Esophagus squamous epithelium (tissue), 5 donors: Measurements from ENCODE around the gene METTL3. TPM values are rescaled to one million over a fixed set of nuclear protein-coding genes. Genes with fewer than 3 reads are reported as not detected.
A peak's percentile ranks its signal among the peaks of the same experiment; 100 is the strongest.

Experiments
- DNase-seq: peaks from one replicate; lab custom pipeline; 2025; lab: John Stamatoyannopoulos, UW
- H3K27ac ChIP-seq, 4 donors: fragments of 200-600 bp; sonication (generic); one replicate each; pipeline ENCODE4 v1.5.1; 2016 to 2019; ENCODE audit warnings: mild to moderate bottlenecking in 1 of 4
- H3K27me3 ChIP-seq, 4 donors: fragments of 200-600 bp; sonication (generic); 1 replicate in 3 of 4; 2 replicates in 1 of 4; pipeline versions ENCODE4 v1.5.1 to v1.6.0; 2017 to 2021; ENCODE audit warnings: antibody characterized with exemption in 1 of 4
- H3K36me3 ChIP-seq, 3 donors: fragments of 200-600 bp; sonication (generic); one replicate each; pipeline ENCODE4 v1.5.1; 2016 to 2019
- H3K4me1 ChIP-seq, 3 donors: fragments of 200-600 bp; sonication (generic); one replicate each; pipeline ENCODE4 v1.5.1; 2017 to 2019
- H3K4me3 ChIP-seq, 4 donors: fragments of 200-600 bp; sonication (generic); 1 replicate in 3 of 4; 2 replicates in 1 of 4; pipeline ENCODE4 v1.5.1; 2016 to 2019; ENCODE audit warnings: mild to moderate bottlenecking in 2 of 4, moderate library complexity in 1 of 4
- H3K9me3 ChIP-seq, 3 donors: fragments of 200-600 bp; sonication (generic); one replicate each; pipeline ENCODE4 v1.5.1; 2016 to 2019
- POLR2A ChIP-seq, 4 donors: fragments of 450-650 bp; IDR thresholded peaks; one replicate each; pipeline ENCODE4 v1.6.1; 2017; ENCODE audit warnings: antibody characterized with exemption in 4 of 4, mild to moderate bottlenecking in 4 of 4, moderate library complexity in 3 of 4
- WGBS, 2 donors: methylation state at CpG; one replicate each; pipeline ENCODE4 v1.1.5; 2018; 5-methylcytosine and 5-hydroxymethylcytosine counted together
- intact Hi-C: fragments of 100-400 bp; cut with DNase I; formaldehyde crosslinking; loops from one replicate; pipeline ENCODE4 v1.15.0; 2022
- total RNA-seq, 4 donors: library from RNA; depleted of rRNA; stranded (reverse); fragments of >200 nt; gene quantifications; one replicate each; pipeline ENCODE4 v1.1.0, GENCODE V29; 2016
- TF ChIP-seq, protein P1 (sequence below), 6 experiments: fragments of 450-650 bp in 4 of 6; fragments of 200-600 bp in 2 of 6; sonication (generic) in 2 of 6; IDR thresholded peaks; one replicate each; pipeline ENCODE4 v1.5.1; 2016 to 2019; ENCODE audit warnings: antibody characterized with exemption in 6 of 6, mild to moderate bottlenecking in 4 of 6, moderate library complexity in 4 of 6
- donor health status: DM: yes; HTN: yes; CAD: no.

Gene METTL3
- total RNA-seq, 4 donors from 2014 or later: 26.0 to 65.0 (median 33.7) TPM

DNA sequence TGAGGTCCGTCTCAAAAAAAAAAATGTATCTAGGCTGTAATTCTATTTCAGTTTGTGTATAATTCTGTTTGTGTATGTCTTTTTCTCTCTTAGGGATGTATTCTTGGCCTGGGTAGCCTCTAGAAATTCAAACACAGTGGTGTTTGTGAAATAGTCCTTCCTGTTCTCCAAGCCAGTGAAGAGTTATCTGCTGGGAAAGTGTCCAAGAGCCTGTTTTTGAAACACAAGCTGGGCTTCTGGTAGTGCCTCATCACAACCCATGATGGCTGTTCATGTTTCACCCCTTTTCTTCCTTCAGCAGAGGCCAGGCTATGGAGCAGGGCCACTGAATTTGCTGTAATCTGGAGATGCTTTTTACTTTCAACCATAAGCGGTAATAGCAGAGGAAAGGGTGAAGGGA is 14.7 kb downstream of the METTL3 start:
- intact Hi-C loops: loop anchor here (10.0 kb wide), 1 partner anchor 58 kb away; no protein-coding TSS in a partner anchor
- no peaks in the 10 kb centered on the region for H3K9me3 ChIP-seq
- no peaks in the 10 kb centered on the region for H3K27me3 ChIP-seq
- no peak overlapping the region for H3K27ac ChIP-seq
- no peak for TF ChIP-seq POLR2A (IDR thresholded peaks at IDR 0.05)
- TF ChIP-seq, protein P1, sequence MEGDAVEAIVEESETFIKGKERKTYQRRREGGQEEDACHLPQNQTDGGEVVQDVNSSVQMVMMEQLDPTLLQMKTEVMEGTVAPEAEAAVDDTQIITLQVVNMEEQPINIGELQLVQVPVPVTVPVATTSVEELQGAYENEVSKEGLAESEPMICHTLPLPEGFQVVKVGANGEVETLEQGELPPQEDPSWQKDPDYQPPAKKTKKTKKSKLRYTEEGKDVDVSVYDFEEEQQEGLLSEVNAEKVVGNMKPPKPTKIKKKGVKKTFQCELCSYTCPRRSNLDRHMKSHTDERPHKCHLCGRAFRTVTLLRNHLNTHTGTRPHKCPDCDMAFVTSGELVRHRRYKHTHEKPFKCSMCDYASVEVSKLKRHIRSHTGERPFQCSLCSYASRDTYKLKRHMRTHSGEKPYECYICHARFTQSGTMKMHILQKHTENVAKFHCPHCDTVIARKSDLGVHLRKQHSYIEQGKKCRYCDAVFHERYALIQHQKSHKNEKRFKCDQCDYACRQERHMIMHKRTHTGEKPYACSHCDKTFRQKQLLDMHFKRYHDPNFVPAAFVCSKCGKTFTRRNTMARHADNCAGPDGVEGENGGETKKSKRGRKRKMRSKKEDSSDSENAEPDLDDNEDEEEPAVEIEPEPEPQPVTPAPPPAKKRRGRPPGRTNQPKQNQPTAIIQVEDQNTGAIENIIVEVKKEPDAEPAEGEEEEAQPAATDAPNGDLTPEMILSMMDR (IDR thresholded peaks at IDR 0.05): no peak
- 64 to 90% methylated on average over 1 to 2 of the region's 2 CpGs for WGBS, 2 donors
- H3K4me3 ChIP-seq: no peak overlapping the region
- DNase-seq: no peak
- H3K4me1 ChIP-seq: no peaks in the 10 kb centered on the region
- peaks cover 29 to 100% (median 54%) of the 10 kb centered on the region in 3 donors for H3K36me3 ChIP-seq

DNA sequence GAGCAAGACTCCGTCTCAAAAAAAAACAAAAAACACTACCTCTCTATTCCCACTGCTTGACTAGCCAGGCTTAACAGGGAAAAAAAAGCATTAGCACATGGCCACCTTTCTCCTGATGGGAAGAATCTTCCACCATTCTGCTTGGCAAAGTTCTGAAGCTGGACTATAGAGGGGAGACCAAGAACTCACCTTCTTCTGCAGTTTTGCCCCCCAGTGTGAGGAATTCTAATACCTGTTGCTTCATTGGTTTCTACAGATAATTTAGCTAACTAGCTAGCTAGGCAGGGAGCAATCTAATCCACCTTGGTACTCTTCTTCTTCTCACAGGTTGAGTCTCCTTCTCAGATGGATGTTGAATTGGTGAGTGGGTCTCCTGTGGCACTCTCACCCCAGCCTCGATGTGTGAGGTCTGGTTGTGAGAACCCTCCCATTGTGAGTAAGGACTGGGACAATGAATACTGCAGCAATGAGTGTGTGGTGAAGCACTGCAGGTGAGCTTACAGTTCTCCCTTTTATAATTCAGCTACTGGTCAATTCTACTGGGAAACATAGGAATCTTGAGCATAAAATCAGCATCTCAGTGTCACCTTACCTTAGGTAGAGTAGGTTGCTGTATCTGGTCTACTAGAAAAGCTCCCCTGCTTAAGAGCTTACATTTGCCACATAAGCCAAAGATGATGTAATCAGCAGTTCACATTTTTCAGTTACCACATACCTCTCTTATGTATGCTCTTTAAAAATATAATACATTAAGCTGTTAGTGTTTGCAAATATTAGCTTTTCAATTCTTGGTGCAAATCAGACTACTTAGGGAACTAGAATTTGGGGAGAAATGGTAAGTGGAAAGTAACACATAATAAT is 16.0 kb downstream of the METTL3 start:
- Histone ChIP-seq H3K27me3 (no peaks in the 10 kb centered on the region), H3K36me3 (peaks cover 29 to 100% (median 66%) of the 10 kb centered on the region in 3 donors), H3K4me3 (no peak overlapping the region), H3K4me1 (no peaks in the 10 kb centered on the region), H3K27ac (no peak overlapping the region), H3K9me3 (no peaks in the 10 kb centered on the region)
- intact Hi-C loops: loop anchor here (10.0 kb wide), 1 partner anchor 60 kb away; no protein-coding TSS in a partner anchor
- TF ChIP-seq, protein P1 (IDR thresholded peaks at IDR 0.05): no peak
- no peak for TF ChIP-seq POLR2A (IDR thresholded peaks at IDR 0.05)
- no peak for DNase-seq
- WGBS, 2 donors: 62 to 69% methylated on average over 2 of the region's 2 CpGs

DNA sequence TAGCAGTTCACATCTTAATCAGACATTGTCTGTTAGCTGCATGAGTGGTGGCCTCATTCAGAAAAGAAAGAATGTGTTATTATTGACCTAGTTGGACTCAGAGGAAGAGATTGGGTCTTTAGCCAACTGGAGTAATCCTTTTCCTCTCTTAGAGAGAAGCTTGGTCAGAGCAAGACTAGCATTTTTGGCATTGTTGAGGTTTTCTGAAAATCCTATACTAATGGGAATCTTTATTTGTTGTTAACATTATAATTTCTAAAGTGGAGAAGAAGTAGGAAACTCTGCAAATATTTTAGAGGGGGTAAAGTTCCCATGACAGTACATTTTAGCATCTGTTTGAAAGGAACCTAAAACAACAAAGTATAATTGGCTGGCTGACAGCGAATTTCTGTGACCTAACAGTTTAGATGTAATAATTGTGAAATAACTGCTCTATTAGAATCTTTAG is 24.5 kb downstream of the METTL3 start:
- DNase-seq: no peak
- Histone ChIP-seq H3K4me1 (no peaks in the 10 kb centered on the region), H3K4me3 (no peak overlapping the region), H3K27me3 (no peaks in the 10 kb centered on the region), H3K36me3 (peaks cover 0 to 65% (median 31%) of the 10 kb centered on the region in 3 donors), H3K9me3 (no peaks in the 10 kb centered on the region), H3K27ac (no peak overlapping the region)
- 61 to 76% methylated on average over 1 of the region's 1 CpG for WGBS, 2 donors
- intact Hi-C loops: no loop called here
- no peak for TF ChIP-seq POLR2A (IDR thresholded peaks at IDR 0.05)
- TF ChIP-seq, protein P1 (IDR thresholded peaks at IDR 0.05): no peak

DNA sequence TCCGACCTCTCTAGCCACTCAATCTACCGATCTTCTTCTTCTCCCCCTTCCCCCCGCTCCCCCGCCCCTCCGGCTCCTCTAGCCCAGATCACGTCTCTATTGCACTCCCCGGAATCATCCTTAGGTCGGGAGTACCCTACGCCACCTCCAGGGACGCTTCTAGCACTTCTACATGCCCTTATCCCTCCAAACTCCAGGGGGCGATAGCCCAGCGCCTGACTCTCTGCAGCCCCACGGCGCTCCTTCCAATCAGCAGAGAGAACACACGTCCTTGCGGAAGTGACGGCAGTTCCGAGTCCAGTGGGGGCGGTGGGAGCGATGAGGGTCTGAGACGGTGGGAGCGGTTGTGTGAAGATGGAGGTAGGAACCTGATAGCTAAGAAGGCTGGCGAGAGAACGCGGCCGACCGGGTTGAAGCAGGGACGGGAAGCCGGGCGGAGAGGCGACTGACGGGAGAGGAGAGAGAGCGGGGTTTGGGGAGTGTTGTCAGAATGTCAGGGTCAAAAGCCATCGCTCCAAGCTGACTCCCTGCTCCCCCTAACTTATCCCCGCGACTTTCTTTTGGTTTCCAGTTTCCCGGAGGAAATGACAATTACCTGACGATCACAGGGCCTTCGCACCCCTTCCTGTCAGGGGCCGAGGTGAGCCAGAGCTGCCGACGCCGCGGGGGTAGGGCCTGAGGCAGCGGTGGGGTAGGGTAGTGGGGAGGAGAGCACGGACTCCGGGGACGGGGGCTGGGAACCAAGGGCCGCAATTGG is 34.0 kb downstream of the METTL3 start, which contains the start of the genes RAB2B and TOX4:
Gene RAB2B, minus strand, starts transcription at position 35 of the 757 bp plus-strand sequence. CDS start 87 bp downstream, outside the sequence.
Gene TOX4, plus strand, starts transcription at position 271 of the 757 bp plus-strand sequence. Its CDS starts 84 bp downstream, at position 355.
- H3K27me3 ChIP-seq: no peaks in the 10 kb centered on the region
- H3K36me3 ChIP-seq: peaks cover 0 to 53% (median 7%) of the 10 kb centered on the region in 3 donors
- H3K27ac ChIP-seq: peak within 1 kb of the TSS; percentile 92 to 96 (median 95)
- no peaks in the 10 kb centered on the region for H3K9me3 ChIP-seq
- 1% methylated on average over 13 to 21 of the region's 49 CpGs for WGBS, 2 donors
- intact Hi-C loops: no loop called here
- TF ChIP-seq POLR2A (IDR thresholded peaks at IDR 0.05): peak in 3 of 4 donors; percentile 49 to 78 (median 62)
- TF ChIP-seq, protein P1 (IDR thresholded peaks at IDR 0.05): peak; percentile 86 to 99 (median 96)
- peak within 1 kb of the TSS; percentile 64 to 90 (median 77) for H3K4me3 ChIP-seq
- peaks cover 10 to 34% (median 16%) of the 10 kb centered on the region in 3 donors for H3K4me1 ChIP-seq
- peak; percentile 90 for DNase-seq
